ENCODE data around the gene SLC2A3.
"Not testable (repeated sequence)": the region's sequence is repeated elsewhere in the genome, so short reads cannot be mapped to it uniquely, and the experiment has no call there.

Gene SLC2A3

GRCh38 chr12:7959701-7960121 is 23.7 kb upstream of the SLC2A3 start:
- H3K27ac ChIP-seq (replicated peaks), result peak overlapping the region; percentile 68
- H3K4me3 ChIP-seq (replicated peaks; ENCODE audit: insufficient read depth, low read length), result no peak overlapping the region
- DNase-seq (ENCODE audit: low read depth in 1 of 2, low spot score in 1 of 2), result peak; percentile 88 to 95
- TF ChIP-seq GABPA (IDR thresholded peaks at IDR 0.05; ENCODE audit: low read depth) (no peak), SPI1 (IDR thresholded peaks at IDR 0.05; ENCODE audit: borderline replicate concordance, low read depth) (peak; percentile 81), CTCF (IDR thresholded peaks at IDR 0.05; ENCODE audit: insufficient read depth, low read length) (no peak), POLR2AphosphoS5 (IDR thresholded peaks at IDR 0.05; ENCODE audit: low read depth) (peak; percentile 77), REST (IDR thresholded peaks at IDR 0.05; ENCODE audit: insufficient replicate concordance, low read depth) (no peak)
- H3K27me3 ChIP-seq (ENCODE audit: insufficient read depth, poor library complexity, severe bottlenecking), result no peaks in the 10 kb centered on the region

GRCh38 chr12:7959278-7959677 is 23.3 kb upstream of the SLC2A3 start:
- TF ChIP-seq GABPA (IDR thresholded peaks at IDR 0.05; ENCODE audit: low read depth), result no peak
- no peak for TF ChIP-seq REST (IDR thresholded peaks at IDR 0.05; ENCODE audit: insufficient replicate concordance, low read depth)
- TF ChIP-seq CTCF (IDR thresholded peaks at IDR 0.05; ENCODE audit: insufficient read depth, low read length), result no peak
- TF ChIP-seq POLR2AphosphoS5 (IDR thresholded peaks at IDR 0.05; ENCODE audit: low read depth), result no peak
- TF ChIP-seq SPI1 (IDR thresholded peaks at IDR 0.05; ENCODE audit: borderline replicate concordance, low read depth), result no peak
- no peak for DNase-seq (ENCODE audit: low read depth in 1 of 2, low spot score in 1 of 2)
- Histone ChIP-seq H3K4me3 (replicated peaks; ENCODE audit: insufficient read depth, low read length) (no peak overlapping the region), H3K27ac (replicated peaks) (peak overlapping the region; percentile 68), H3K27me3 (ENCODE audit: insufficient read depth, poor library complexity, severe bottlenecking) (no peaks in the 10 kb centered on the region)

GRCh38 chr12:7954877-7955276 is 18.9 kb upstream of the SLC2A3 start:
- not testable (repeated sequence) for H3K27ac ChIP-seq (replicated peaks); DNase-seq (ENCODE audit: low read depth in 1 of 2, low spot score in 1 of 2); H3K27me3 ChIP-seq (ENCODE audit: insufficient read depth, poor library complexity, severe bottlenecking); H3K4me3 ChIP-seq (replicated peaks; ENCODE audit: insufficient read depth, low read length)

GRCh38 chr12:7954418-7954817 is 18.4 kb upstream of the SLC2A3 start:
- not testable (repeated sequence) for DNase-seq (ENCODE audit: low read depth in 1 of 2, low spot score in 1 of 2); H3K27ac ChIP-seq (replicated peaks); H3K4me3 ChIP-seq (replicated peaks; ENCODE audit: insufficient read depth, low read length); H3K27me3 ChIP-seq (ENCODE audit: insufficient read depth, poor library complexity, severe bottlenecking)

GRCh38 chr12:7953912-7954311 is 17.9 kb upstream of the SLC2A3 start:
- H3K27me3 ChIP-seq (ENCODE audit: insufficient read depth, poor library complexity, severe bottlenecking); H3K27ac ChIP-seq (replicated peaks); DNase-seq (ENCODE audit: low read depth in 1 of 2, low spot score in 1 of 2); H3K4me3 ChIP-seq (replicated peaks; ENCODE audit: insufficient read depth, low read length): not testable (repeated sequence)

Measured in HL-60 (cell line).